ENCODE data around the gene ZCCHC24. TPM values are rescaled to one million over a fixed set of nuclear protein-coding genes. Genes with fewer than 3 reads are reported as not detected.

Gene ZCCHC24
- total and polyA plus RNA-seq, 4 donors: 42.2 to 99.6 (median 69.8) TPM

- DNase-seq (peak in 1 of 2 donors; percentile 43), ATAC-seq (ENCODE audit: low FRiP score) (no peak)
- Histone ChIP-seq H3K4me1 (ENCODE audit: control insufficient read depth in 1 of 2, insufficient read depth in 2 of 2, low read length in 2 of 2) (no peaks in the 10 kb centered on the region), H3K27ac (ENCODE audit: low read depth in 1 of 2, low read length in 2 of 2) (no peak overlapping the region), H3K9me3 (ENCODE audit: control insufficient read depth, low read length) (no peaks in the 10 kb centered on the region), H3K36me3 (ENCODE audit: control insufficient read depth in 1 of 2, insufficient read depth in 2 of 2, low read length in 1 of 2) (no peaks in the 10 kb centered on the region), H3K27me3 (ENCODE audit: control insufficient read depth in 1 of 2, insufficient read depth in 2 of 2, low read length in 1 of 2) (no peaks in the 10 kb centered on the region), H3K4me3 (ENCODE audit: low read length in 2 of 2) (no peak overlapping the region)
- intact Hi-C loops (cut with DNase I): no loop called here
- WGBS, 2 donors: 85 to 88% methylated on average over 12 of the region's 12 CpGs
Measured at GRCh38 chr10:79391231-79392019, 54.0 kb downstream of the ZCCHC24 start.

DNA sequence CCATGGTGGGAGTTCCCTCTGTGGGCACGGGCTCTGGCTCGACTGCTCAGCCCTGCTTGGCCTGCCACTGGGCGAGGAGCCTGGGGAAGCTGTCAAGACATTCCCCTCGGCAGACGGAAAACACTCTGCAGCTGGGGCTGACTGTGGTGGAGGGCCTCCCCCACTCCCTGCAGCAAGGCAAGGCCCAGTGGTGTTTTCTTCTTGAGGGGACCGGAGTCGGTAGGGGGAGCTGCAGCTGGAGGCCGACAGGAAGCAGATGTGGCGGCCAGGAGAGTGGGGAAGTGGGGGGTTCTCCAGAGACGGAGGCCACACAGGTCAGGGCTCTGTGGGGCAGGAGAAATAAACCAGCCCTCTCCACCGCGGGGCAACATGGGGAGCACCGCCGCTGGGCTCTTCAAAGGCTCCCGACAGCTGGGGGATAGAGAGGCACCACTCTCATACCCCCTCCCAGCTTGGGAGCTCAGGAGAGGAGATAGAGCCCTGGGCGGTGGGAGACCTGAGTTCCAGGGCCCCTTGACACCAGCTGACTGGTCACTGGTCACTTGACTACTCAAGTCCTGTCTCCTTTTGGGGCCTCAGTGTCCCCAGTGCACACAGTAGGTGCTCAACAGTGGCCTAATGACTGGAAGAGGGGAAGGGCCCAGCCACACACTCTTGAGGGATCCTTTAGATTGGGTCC lies 54.7 kb downstream of the ZCCHC24 start:
- no peaks in the 10 kb centered on the region for H3K36me3 ChIP-seq (ENCODE audit: control insufficient read depth in 1 of 2, insufficient read depth in 2 of 2, low read length in 1 of 2)

GRCh38 chr10:79390057-79390456 lies 55.4 kb downstream of the ZCCHC24 start:
- DNase-seq (no peak), ATAC-seq (ENCODE audit: low FRiP score) (no peak)
- Histone ChIP-seq H3K27me3 (ENCODE audit: control insufficient read depth in 1 of 2, insufficient read depth in 2 of 2, low read length in 1 of 2) (no peaks in the 10 kb centered on the region), H3K36me3 (ENCODE audit: control insufficient read depth in 1 of 2, insufficient read depth in 2 of 2, low read length in 1 of 2) (no peaks in the 10 kb centered on the region), H3K27ac (ENCODE audit: low read depth in 1 of 2, low read length in 2 of 2) (no peak overlapping the region), H3K9me3 (ENCODE audit: control insufficient read depth, low read length) (no peaks in the 10 kb centered on the region), H3K4me3 (ENCODE audit: low read length in 2 of 2) (no peak overlapping the region), H3K4me1 (ENCODE audit: control insufficient read depth in 1 of 2, insufficient read depth in 2 of 2, low read length in 2 of 2) (no peaks in the 10 kb centered on the region)
- WGBS, 2 donors: 93 to 96% methylated on average over 2 of the region's 2 CpGs
- intact Hi-C loops (cut with DNase I): no loop called here

More for the DNA sequence above, 54.7 kb downstream of the ZCCHC24 start:
- DNase-seq (peak; percentile 59 to 75), ATAC-seq (ENCODE audit: low FRiP score) (no peak)
- Histone ChIP-seq H3K27ac (ENCODE audit: low read depth in 1 of 2, low read length in 2 of 2) (no peak overlapping the region), H3K4me3 (ENCODE audit: low read length in 2 of 2) (no peak overlapping the region), H3K4me1 (ENCODE audit: control insufficient read depth in 1 of 2, insufficient read depth in 2 of 2, low read length in 2 of 2) (no peaks in the 10 kb centered on the region), H3K9me3 (ENCODE audit: control insufficient read depth, low read length) (no peaks in the 10 kb centered on the region), H3K27me3 (ENCODE audit: control insufficient read depth in 1 of 2, insufficient read depth in 2 of 2, low read length in 1 of 2) (no peaks in the 10 kb centered on the region)
- intact Hi-C loops (cut with DNase I): no loop called here
- WGBS, 2 donors: 74 to 76% methylated on average over 16 of the region's 16 CpGs

DNA sequence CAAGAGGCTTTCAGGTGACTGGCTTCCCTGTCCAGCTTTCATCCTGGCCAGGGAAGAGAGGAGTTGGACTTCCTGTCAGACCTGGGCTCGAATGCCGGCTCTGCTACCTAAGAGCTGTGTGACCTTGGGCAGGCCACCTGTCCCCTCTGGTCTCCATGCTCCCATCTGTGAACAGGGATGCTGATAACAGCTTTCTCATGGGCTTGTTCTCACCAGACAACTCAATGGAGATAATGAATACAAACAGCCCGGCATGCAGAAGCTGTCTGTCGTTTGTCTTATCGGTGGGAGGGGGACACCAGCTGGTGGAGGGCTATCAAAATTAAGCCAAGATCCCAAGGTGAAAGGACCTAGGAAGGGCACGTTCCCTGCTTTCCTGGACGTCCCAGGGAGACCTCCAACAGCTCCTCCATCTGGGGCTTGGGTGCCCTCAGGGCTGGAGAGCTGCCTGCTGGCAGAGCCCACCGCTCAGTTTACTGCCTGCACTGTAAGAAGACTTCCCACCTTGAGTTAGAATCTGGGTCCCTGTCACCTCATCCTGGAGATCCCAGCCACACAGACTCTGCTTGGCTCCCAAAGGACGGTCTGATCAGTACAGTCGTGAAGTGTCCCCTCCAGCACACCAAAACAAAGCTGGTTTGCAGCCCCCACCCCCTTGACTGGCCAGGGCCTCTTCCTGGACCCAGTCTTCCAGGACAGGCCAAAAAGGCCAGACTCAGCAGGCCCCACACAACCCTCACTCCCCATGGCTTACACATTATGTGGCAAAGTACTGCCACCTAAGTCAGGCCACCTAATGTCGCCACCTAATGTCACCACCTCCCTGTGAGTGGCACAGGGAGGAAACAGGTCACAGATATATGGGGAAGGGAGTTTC lies 57.2 kb downstream of the ZCCHC24 start:
- ATAC-seq (ENCODE audit: low FRiP score) (no peak), DNase-seq (no peak)
- Histone ChIP-seq H3K27me3 (ENCODE audit: control insufficient read depth in 1 of 2, insufficient read depth in 2 of 2, low read length in 1 of 2) (no peaks in the 10 kb centered on the region), H3K27ac (ENCODE audit: low read depth in 1 of 2, low read length in 2 of 2) (no peak overlapping the region), H3K4me3 (ENCODE audit: low read length in 2 of 2) (no peak overlapping the region), H3K36me3 (ENCODE audit: control insufficient read depth in 1 of 2, insufficient read depth in 2 of 2, low read length in 1 of 2) (no peaks in the 10 kb centered on the region), H3K9me3 (ENCODE audit: control insufficient read depth, low read length) (no peaks in the 10 kb centered on the region), H3K4me1 (ENCODE audit: control insufficient read depth in 1 of 2, insufficient read depth in 2 of 2, low read length in 2 of 2) (no peaks in the 10 kb centered on the region)
- intact Hi-C loops (cut with DNase I): no loop called here
- 81 to 83% methylated on average over 11 of the region's 11 CpGs for WGBS, 2 donors

DNA sequence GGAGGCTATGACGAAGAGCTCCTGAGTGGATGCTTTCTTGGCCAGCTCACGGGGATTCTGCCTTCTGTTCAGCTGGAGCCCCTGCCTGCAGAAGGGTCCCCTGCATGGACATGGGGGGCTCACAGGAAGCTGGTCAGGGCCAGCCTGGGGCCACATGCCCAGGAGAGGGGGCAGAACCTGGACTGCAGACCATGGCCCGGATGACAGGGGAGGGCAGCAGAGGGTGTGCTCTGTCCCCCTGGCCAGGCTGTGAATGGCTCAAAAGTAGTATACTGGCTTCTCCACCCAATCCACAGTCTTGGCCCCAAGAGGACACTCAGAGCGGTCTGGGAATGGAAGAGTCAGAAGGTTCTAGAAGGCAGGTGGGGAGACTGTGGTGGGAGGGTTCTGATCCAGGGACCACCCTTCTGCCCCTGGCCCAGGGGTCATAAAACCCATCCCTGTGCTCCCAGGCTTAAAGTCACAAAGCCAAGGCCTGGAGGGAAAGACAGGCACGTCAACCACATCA lies 57.9 kb downstream of the ZCCHC24 start:
- Histone ChIP-seq H3K27ac (ENCODE audit: low read depth in 1 of 2, low read length in 2 of 2) (no peak overlapping the region), H3K4me3 (ENCODE audit: low read length in 2 of 2) (no peak overlapping the region), H3K27me3 (ENCODE audit: control insufficient read depth in 1 of 2, insufficient read depth in 2 of 2, low read length in 1 of 2) (no peaks in the 10 kb centered on the region), H3K9me3 (ENCODE audit: control insufficient read depth, low read length) (no peaks in the 10 kb centered on the region), H3K36me3 (ENCODE audit: control insufficient read depth in 1 of 2, insufficient read depth in 2 of 2, low read length in 1 of 2) (no peaks in the 10 kb centered on the region), H3K4me1 (ENCODE audit: control insufficient read depth in 1 of 2, insufficient read depth in 2 of 2, low read length in 2 of 2) (no peaks in the 10 kb centered on the region)
- no peak for DNase-seq
- ATAC-seq (ENCODE audit: low FRiP score): no peak
- 69 to 79% methylated on average over 5 of the region's 5 CpGs for WGBS, 2 donors
- intact Hi-C loops (cut with DNase I): no loop called here

GRCh38 chr10:79386637-79387465 lies 58.6 kb downstream of the ZCCHC24 start:
- H3K27me3 ChIP-seq (ENCODE audit: control insufficient read depth in 1 of 2, insufficient read depth in 2 of 2, low read length in 1 of 2): no peaks in the 10 kb centered on the region
- ATAC-seq (ENCODE audit: low FRiP score) (no peak), DNase-seq (peak; percentile 38 to 63)
- H3K36me3 ChIP-seq (ENCODE audit: control insufficient read depth in 1 of 2, insufficient read depth in 2 of 2, low read length in 1 of 2): no peaks in the 10 kb centered on the region
- no peak overlapping the region for H3K27ac ChIP-seq (ENCODE audit: low read depth in 1 of 2, low read length in 2 of 2)
- 81% methylated on average over 24 of the region's 24 CpGs for WGBS, 2 donors
- no peaks in the 10 kb centered on the region for H3K4me1 ChIP-seq (ENCODE audit: control insufficient read depth in 1 of 2, insufficient read depth in 2 of 2, low read length in 2 of 2)
- intact Hi-C loops (cut with DNase I): no loop called here
- H3K9me3 ChIP-seq (ENCODE audit: control insufficient read depth, low read length): no peaks in the 10 kb centered on the region
- no peak overlapping the region for H3K4me3 ChIP-seq (ENCODE audit: low read length in 2 of 2)

DNA sequence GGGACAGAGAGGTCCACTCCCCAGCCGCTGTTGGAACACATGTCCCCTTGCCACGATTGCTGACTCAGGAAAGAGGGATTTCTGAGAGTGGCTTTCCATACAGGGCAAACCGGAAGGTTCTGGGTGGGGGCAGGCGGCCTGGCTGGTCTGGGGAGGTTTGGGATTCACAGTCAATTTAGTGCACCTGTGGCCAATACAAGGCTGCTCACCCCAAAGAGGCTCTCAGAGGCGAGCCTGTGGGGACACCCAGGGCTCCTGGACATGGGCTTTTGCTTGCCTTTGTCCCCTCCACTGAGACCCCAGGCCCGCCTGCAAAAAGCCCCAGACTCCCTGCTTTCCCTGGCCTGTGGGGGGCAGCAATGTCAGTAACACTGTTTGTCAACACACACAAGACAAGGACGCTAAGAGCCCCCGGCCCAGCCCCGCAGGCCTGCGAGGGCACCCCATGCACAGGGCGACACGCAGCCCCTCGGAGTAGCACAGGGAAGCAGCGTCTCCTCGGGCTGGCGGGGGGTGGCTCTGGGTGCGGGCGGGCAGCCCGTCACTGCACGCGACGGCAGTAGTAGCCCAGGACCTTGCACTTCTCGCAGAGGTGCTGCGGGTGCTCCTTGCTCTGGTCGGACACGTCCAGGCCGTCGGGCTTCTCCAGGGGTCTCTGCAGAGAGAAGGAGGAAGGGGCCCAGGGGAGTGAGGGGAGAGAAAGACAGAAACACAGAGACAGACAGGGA lies 59.5 kb downstream of the ZCCHC24 start:
- Histone ChIP-seq H3K4me3 (ENCODE audit: low read length in 2 of 2) (no peak overlapping the region), H3K9me3 (ENCODE audit: control insufficient read depth, low read length) (no peaks in the 10 kb centered on the region), H3K27me3 (ENCODE audit: control insufficient read depth in 1 of 2, insufficient read depth in 2 of 2, low read length in 1 of 2) (no peaks in the 10 kb centered on the region), H3K27ac (ENCODE audit: low read depth in 1 of 2, low read length in 2 of 2) (no peak overlapping the region), H3K36me3 (ENCODE audit: control insufficient read depth in 1 of 2, insufficient read depth in 2 of 2, low read length in 1 of 2) (no peaks in the 10 kb centered on the region), H3K4me1 (ENCODE audit: control insufficient read depth in 1 of 2, insufficient read depth in 2 of 2, low read length in 2 of 2) (no peaks in the 10 kb centered on the region)
- ATAC-seq (ENCODE audit: low FRiP score) (no peak), DNase-seq (peak; percentile 41 to 65)
- intact Hi-C loops (cut with DNase I): no loop called here
- WGBS, 2 donors: 85 to 89% methylated on average over 28 of the region's 28 CpGs
